ENCODE data around the gene CTNNBIP1.

- no peak for TF ChIP-seq POLR2AphosphoS5 (IDR thresholded peaks at IDR 0.05; ENCODE audit: low read depth, low read length)
- no peak for TF ChIP-seq SRF (IDR thresholded peaks at IDR 0.05; ENCODE audit: low read depth, low read length)
- no peak for TF ChIP-seq ZNF274 (IDR thresholded peaks at IDR 0.05; ENCODE audit: borderline replicate concordance, extremely low read depth, low read length)
- TF ChIP-seq CTCF (IDR thresholded peaks at IDR 0.05; ENCODE audit: control extremely low read depth in 1 of 3, insufficient read depth in 1 of 3, low read depth in 1 of 3, low read length in 3 of 3) = no peak
- TF ChIP-seq EZH2 (IDR thresholded peaks at IDR 0.05; ENCODE audit: low read depth, low read length, severe bottlenecking) = no peak
- TF ChIP-seq YY1 (IDR thresholded peaks at IDR 0.05; ENCODE audit: low read depth, low read length) = no peak
- no peak for TF ChIP-seq TAF1 (IDR thresholded peaks at IDR 0.05; ENCODE audit: low read depth, low read length)
- TF ChIP-seq POLR2A (IDR thresholded peaks at IDR 0.05; ENCODE audit: control extremely low read depth in 1 of 2, low read depth in 2 of 2, low read length in 2 of 2) = no peak
- no peak for TF ChIP-seq RXRA (IDR thresholded peaks at IDR 0.05; ENCODE audit: insufficient read depth, low read depth, low read length)
- TF ChIP-seq HDAC2 (IDR thresholded peaks at IDR 0.05; ENCODE audit: borderline replicate concordance in 1 of 2, low read depth in 2 of 2, low read length in 2 of 2) = no peak
- TF ChIP-seq RFX5 (IDR thresholded peaks at IDR 0.05; ENCODE audit: borderline replicate concordance, low read depth, low read length) = no peak
- TF ChIP-seq CHD2 (IDR thresholded peaks at IDR 0.05; ENCODE audit: low read length) = no peak
Observed at GRCh38 chr1:9927259-9927658, 17.2 kb upstream of the CTNNBIP1 start.
